Mesenchymal stem cell (in vitro differentiated cells and primary cell): Measurements from ENCODE around the gene NUP188.

Experiments used
- DNase-seq: peaks from one replicate; pipeline ENCODE4 v3.0.0-alpha.2; 2013
- H2AFZ ChIP-seq: one replicate; pipeline ENCODE4 v1.6.1; 2013; ENCODE audit warnings: low read depth, mild to moderate bottlenecking, control low read depth, inconsistent platforms, low read length, moderate library complexity
- H2AK5ac ChIP-seq: 2 replicates; pipeline ENCODE4 v1.6.1; 2013; ENCODE audit warnings: low read length, moderate library complexity, mild to moderate bottlenecking, inconsistent platforms; ENCODE audit not compliant: severe bottlenecking
- H2BK120ac ChIP-seq: one replicate; pipeline ENCODE4 v1.6.1; 2013; ENCODE audit warnings: low read depth, mild to moderate bottlenecking, inconsistent platforms, low read length, moderate library complexity
- H2BK12ac ChIP-seq, 2 experiments: one replicate each; pipeline ENCODE4 v1.6.1; 2013; ENCODE audit warnings: inconsistent platforms in 2 of 2, low read length in 2 of 2, mild to moderate bottlenecking in 2 of 2, moderate library complexity in 2 of 2, control low read depth in 1 of 2
- H2BK15ac ChIP-seq: one replicate; pipeline ENCODE4 v1.6.1; 2013; ENCODE audit warnings: mild to moderate bottlenecking, low read depth, inconsistent platforms; ENCODE audit not compliant: poor library complexity, severe bottlenecking
- H2BK5ac ChIP-seq: 2 replicates; pipeline ENCODE4 v1.6.1; 2013; ENCODE audit warnings: low read depth, mild to moderate bottlenecking, low read length, control low read depth, inconsistent platforms; ENCODE audit not compliant: poor library complexity, severe bottlenecking
- H3K14ac ChIP-seq, 2 experiments: one replicate each; pipeline ENCODE4 v1.6.1; 2013; ENCODE audit warnings: inconsistent platforms in 2 of 2, low read length in 2 of 2, control low read depth in 1 of 2, mild to moderate bottlenecking in 1 of 2, moderate library complexity in 1 of 2
- H3K18ac ChIP-seq, 2 experiments: one replicate each; pipeline ENCODE4 v1.6.1; 2013; ENCODE audit warnings: inconsistent platforms in 2 of 2, low read length in 2 of 2, control low read depth in 1 of 2, low read depth in 1 of 2, mild to moderate bottlenecking in 1 of 2
- H3K23ac ChIP-seq, 2 experiments: one replicate each; pipeline ENCODE4 v1.6.1; 2013; ENCODE audit warnings: inconsistent platforms in 2 of 2, low read length in 2 of 2, mild to moderate bottlenecking in 2 of 2, moderate library complexity in 2 of 2, control low read depth in 1 of 2
- H3K27ac ChIP-seq: 2 replicates; pipeline ENCODE4 v1.5.1; 2013; ENCODE audit warnings: mild to moderate bottlenecking, moderate library complexity, low read length, control low read depth, inconsistent platforms; ENCODE audit not compliant: poor library complexity, severe bottlenecking
- H3K27me3 ChIP-seq, 2 experiments: 2 replicates each; pipeline versions ENCODE4 v1.6.1 to v1.7.0; 2013; ENCODE audit warnings: low read length in 2 of 2, mild to moderate bottlenecking in 2 of 2, moderate library complexity in 2 of 2, control low read depth in 1 of 2, inconsistent platforms in 1 of 2; ENCODE audit not compliant: control insufficient read depth in 1 of 2, insufficient read depth in 1 of 2
- H3K36me3 ChIP-seq, 2 experiments: 2 replicates each; pipeline versions ENCODE4 v1.6.1 to v1.7.0; 2013; ENCODE audit warnings: low read length in 2 of 2, control low read depth in 1 of 2, inconsistent platforms in 1 of 2, low read depth in 1 of 2, mild to moderate bottlenecking in 1 of 2; ENCODE audit not compliant: insufficient read depth in 2 of 2, control insufficient read depth in 1 of 2
- H3K4ac ChIP-seq, 2 experiments: one replicate each; pipeline ENCODE4 v1.6.1; 2013; ENCODE audit warnings: inconsistent platforms in 2 of 2, low read length in 2 of 2, mild to moderate bottlenecking in 2 of 2, moderate library complexity in 2 of 2, control low read depth in 1 of 2, low read depth in 1 of 2
- H3K4me1 ChIP-seq: 2 replicates; pipeline ENCODE4 v1.6.1; 2013; ENCODE audit warnings: low read depth, low read length, control low read depth; ENCODE audit not compliant: control insufficient read depth, insufficient read depth
- H3K4me2 ChIP-seq: 2 replicates; pipeline ENCODE4 v1.6.1; 2013; ENCODE audit warnings: low read length, mild to moderate bottlenecking, inconsistent platforms; ENCODE audit not compliant: poor library complexity, severe bottlenecking
- H3K4me3 ChIP-seq, 2 experiments: 2 replicates each; pipeline versions ENCODE4 v1.5.1 to v1.7.0; 2013; ENCODE audit warnings: low read length in 2 of 2, mild to moderate bottlenecking in 2 of 2, control low read depth in 1 of 2, low read depth in 1 of 2; ENCODE audit not compliant: insufficient read depth in 1 of 2
- H3K79me1 ChIP-seq: replicated peaks from 2 replicates; pipeline ENCODE4 v1.6.1; 2013; ENCODE audit warnings: mild to moderate bottlenecking, control low read depth, low read length, inconsistent platforms; ENCODE audit not compliant: poor library complexity, severe bottlenecking
- H3K9ac ChIP-seq: 2 replicates; pipeline ENCODE4 v1.7.0; 2013; ENCODE audit warnings: mild to moderate bottlenecking, low read length, moderate library complexity
- H3K9me3 ChIP-seq: 2 replicates; pipeline ENCODE4 v1.7.0; 2013; ENCODE audit warnings: mild to moderate bottlenecking, low read length; ENCODE audit not compliant: control insufficient read depth
- H4K8ac ChIP-seq: one replicate; pipeline ENCODE4 v1.6.1; 2013; ENCODE audit warnings: inconsistent platforms, mild to moderate bottlenecking, low read length, moderate library complexity
- H4K91ac ChIP-seq: one replicate; pipeline ENCODE4 v1.6.1; 2013; ENCODE audit warnings: mild to moderate bottlenecking, low read length, inconsistent platforms
- WGBS: methylation state at CpG from one replicate; pipeline ENCODE4 v1.1.7; 2013; ENCODE audit warnings: mixed read lengths; 5-methylcytosine and 5-hydroxymethylcytosine counted together

The NUP188 gene

DNA sequence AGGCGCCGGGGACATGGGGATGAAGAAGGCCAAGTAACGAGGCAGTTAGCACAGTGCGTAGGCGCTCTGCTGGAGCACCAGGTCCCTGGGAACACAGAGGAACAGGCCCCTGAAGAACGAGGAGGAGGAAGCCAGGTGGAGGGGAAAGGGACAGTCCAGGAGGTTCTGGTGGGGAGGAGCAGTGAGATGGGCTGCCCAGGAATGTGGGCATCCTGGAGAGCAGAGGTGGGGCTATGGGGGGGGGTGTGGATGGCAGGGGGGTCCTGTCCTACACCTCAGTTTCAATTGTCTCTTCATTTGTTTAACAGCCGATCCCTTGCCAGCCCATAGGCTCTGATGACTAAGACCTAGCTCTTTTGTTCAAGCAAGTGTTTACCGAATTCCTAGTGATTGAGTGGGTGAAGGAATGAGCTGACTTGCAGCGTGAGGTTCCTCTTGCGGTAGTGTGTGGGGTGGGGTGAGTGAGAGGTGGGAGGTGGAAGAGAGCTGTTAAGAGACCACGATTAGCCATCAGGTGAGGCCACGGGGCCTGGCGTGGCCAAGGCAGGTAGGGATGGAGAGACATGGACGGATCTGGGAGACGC, 35.1 kb upstream of the NUP188 start:
- DNase-seq, result peak; percentile 70
- H3K9ac ChIP-seq, result peak overlapping the region; percentile 51
- H2AK5ac ChIP-seq, result peak overlapping the region; percentile 96
- H2AFZ ChIP-seq, result no peak overlapping the region
- peak overlapping the region; percentile 65 for H3K27ac ChIP-seq
- H4K91ac ChIP-seq, result peak overlapping the region; percentile 94
- H3K4me1 ChIP-seq, result peaks cover 41% of the 10 kb centered on the region
- peak overlapping the region; percentile 64 to 94 for H3K4ac ChIP-seq
- peak overlapping the region; percentile 33 for H2BK5ac ChIP-seq
- H3K4me2 ChIP-seq, result no peak overlapping the region
- peak overlapping the region; percentile 63 to 98 for H3K18ac ChIP-seq
- H2BK15ac ChIP-seq, result peak overlapping the region; percentile 44
- 50% methylated on average over 15 of the region's 15 CpGs for WGBS
- H3K79me1 ChIP-seq, result peaks cover 57% of the 10 kb centered on the region
- H3K9me3 ChIP-seq, result no peaks in the 10 kb centered on the region
- peak overlapping the region; percentile 61 to 97 for H2BK12ac ChIP-seq
- peaks cover 42 to 75% of the 10 kb centered on the region in 2 experiments for H3K36me3 ChIP-seq
- H3K14ac ChIP-seq, result no peak overlapping the region
- peak overlapping the region; percentile 90 for H4K8ac ChIP-seq
- peak overlapping the region in 1 of 2 experiments; percentile 53 for H3K4me3 ChIP-seq
- H2BK120ac ChIP-seq, result peak overlapping the region; percentile 82
- H3K27me3 ChIP-seq, result no peaks in the 10 kb centered on the region
- peak overlapping the region in 1 of 2 experiments; percentile 25 for H3K23ac ChIP-seq

- Histone ChIP-seq H2BK5ac (no peak overlapping the region), H4K91ac (peak overlapping the region; percentile 91)
- WGBS, result 83% methylated on average over 13 of the region's 15 CpGs
Measured at GRCh38 chr9:128913048-128913900, 34.2 kb upstream of the NUP188 start.

GRCh38 chr9:128913995-128914772, 33.3 kb upstream of the NUP188 start:
- no peak for DNase-seq
- Histone ChIP-seq H3K4me2 (no peak overlapping the region), H3K27ac (no peak overlapping the region), H4K8ac (no peak overlapping the region), H2BK5ac (no peak overlapping the region), H3K18ac (peak overlapping the region in 1 of 2 experiments; percentile 49), H3K9me3 (no peaks in the 10 kb centered on the region), H3K14ac (no peak overlapping the region), H2AK5ac (peak overlapping the region; percentile 9), H2AFZ (no peak overlapping the region), H3K4me1 (peaks cover 43% of the 10 kb centered on the region), H3K4ac (no peak overlapping the region), H3K36me3 (peaks cover 32 to 72% of the 10 kb centered on the region in 2 experiments), H3K79me1 (peaks cover 48% of the 10 kb centered on the region), H2BK15ac (peak overlapping the region; percentile 15), H3K9ac (peak overlapping the region; percentile 28), H4K91ac (peak overlapping the region; percentile 9), H3K27me3 (no peaks in the 10 kb centered on the region), H2BK12ac (peak overlapping the region in 1 of 2 experiments; percentile 29), H2BK120ac (no peak overlapping the region), H3K4me3 (no peak overlapping the region), H3K23ac (no peak overlapping the region)
- WGBS, result 89% methylated on average over 23 of the region's 23 CpGs

More at GRCh38 chr9:128913048-128913900, 34.2 kb upstream of the NUP188 start:
- no peaks in the 10 kb centered on the region for H3K9me3 ChIP-seq
- H3K14ac ChIP-seq, result peak overlapping the region in 1 of 2 experiments; percentile 44
- H3K36me3 ChIP-seq, result peaks cover 41 to 75% of the 10 kb centered on the region in 2 experiments
- no peak overlapping the region for H2AFZ ChIP-seq
- peak overlapping the region; percentile 77 for H2BK15ac ChIP-seq
- H2AK5ac ChIP-seq, result peak overlapping the region; percentile 93
- no peaks in the 10 kb centered on the region for H3K27me3 ChIP-seq
- H3K4me1 ChIP-seq, result peaks cover 43% of the 10 kb centered on the region
- peak overlapping the region; percentile 72 to 91 for H3K18ac ChIP-seq
- DNase-seq, result no peak
- peak overlapping the region; percentile 54 to 72 for H3K4ac ChIP-seq
- peak overlapping the region; percentile 87 to 97 for H2BK12ac ChIP-seq
- no peak overlapping the region for H3K4me2 ChIP-seq
- H3K27ac ChIP-seq, result no peak overlapping the region
- H3K79me1 ChIP-seq, result peaks cover 51% of the 10 kb centered on the region
- H3K4me3 ChIP-seq, result peak overlapping the region in 1 of 2 experiments; percentile 53
- peak overlapping the region; percentile 11 to 25 for H3K23ac ChIP-seq
- H2BK120ac ChIP-seq, result peak overlapping the region; percentile 43
- peak overlapping the region; percentile 47 for H4K8ac ChIP-seq
- H3K9ac ChIP-seq, result peak overlapping the region; percentile 28
